Measurements from ENCODE around the gene CEP112. TPM values are rescaled to one million over a fixed set of nuclear protein-coding genes. Genes with fewer than 3 reads are reported as not detected.

The CEP112 gene
- polyA plus RNA-seq, 1 experiment, result 5.7 TPM

DNA sequence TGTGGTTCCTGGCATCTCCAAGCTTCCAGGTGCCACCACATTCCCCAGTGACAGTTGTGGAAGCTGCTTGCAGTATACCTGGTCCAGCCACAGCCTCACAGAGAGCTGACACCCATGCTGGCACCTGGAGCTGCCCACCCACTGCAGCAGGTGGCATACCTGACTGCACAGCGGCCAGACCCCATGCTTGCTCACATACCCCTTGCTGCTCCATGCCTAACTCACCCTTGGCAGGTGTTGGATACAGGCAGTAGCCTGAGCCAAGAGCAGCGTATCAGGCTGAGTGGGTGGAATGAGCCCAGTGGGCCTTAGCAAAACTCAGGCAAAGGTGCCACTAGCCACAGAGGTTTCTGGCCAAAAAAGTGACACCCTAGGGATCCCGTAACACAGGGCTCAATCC, 232.3 kb downstream of the CEP112 start:
- Histone ChIP-seq H3K9me3 (ENCODE audit: control insufficient read depth, insufficient read depth, low read length) (peaks cover 15% of the 10 kb centered on the region), H3K27ac (ENCODE audit: low read depth, low read length) (no peak overlapping the region), H3K4me3 (ENCODE audit: low read depth, low read length) (no peak overlapping the region), H3K27me3 (ENCODE audit: control insufficient read depth, insufficient read depth, low read length) (no peaks in the 10 kb centered on the region)
- POLR2A ChIA-PET, result no interaction called here
- no peak for DNase-seq (ENCODE audit: low read depth, low spot score)
- CTCF ChIA-PET, result no interaction called here
- TF ChIP-seq, protein P1, sequence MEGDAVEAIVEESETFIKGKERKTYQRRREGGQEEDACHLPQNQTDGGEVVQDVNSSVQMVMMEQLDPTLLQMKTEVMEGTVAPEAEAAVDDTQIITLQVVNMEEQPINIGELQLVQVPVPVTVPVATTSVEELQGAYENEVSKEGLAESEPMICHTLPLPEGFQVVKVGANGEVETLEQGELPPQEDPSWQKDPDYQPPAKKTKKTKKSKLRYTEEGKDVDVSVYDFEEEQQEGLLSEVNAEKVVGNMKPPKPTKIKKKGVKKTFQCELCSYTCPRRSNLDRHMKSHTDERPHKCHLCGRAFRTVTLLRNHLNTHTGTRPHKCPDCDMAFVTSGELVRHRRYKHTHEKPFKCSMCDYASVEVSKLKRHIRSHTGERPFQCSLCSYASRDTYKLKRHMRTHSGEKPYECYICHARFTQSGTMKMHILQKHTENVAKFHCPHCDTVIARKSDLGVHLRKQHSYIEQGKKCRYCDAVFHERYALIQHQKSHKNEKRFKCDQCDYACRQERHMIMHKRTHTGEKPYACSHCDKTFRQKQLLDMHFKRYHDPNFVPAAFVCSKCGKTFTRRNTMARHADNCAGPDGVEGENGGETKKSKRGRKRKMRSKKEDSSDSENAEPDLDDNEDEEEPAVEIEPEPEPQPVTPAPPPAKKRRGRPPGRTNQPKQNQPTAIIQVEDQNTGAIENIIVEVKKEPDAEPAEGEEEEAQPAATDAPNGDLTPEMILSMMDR (IDR thresholded peaks at IDR 0.05; ENCODE audit: low read depth, low read length), result no peak

DNA sequence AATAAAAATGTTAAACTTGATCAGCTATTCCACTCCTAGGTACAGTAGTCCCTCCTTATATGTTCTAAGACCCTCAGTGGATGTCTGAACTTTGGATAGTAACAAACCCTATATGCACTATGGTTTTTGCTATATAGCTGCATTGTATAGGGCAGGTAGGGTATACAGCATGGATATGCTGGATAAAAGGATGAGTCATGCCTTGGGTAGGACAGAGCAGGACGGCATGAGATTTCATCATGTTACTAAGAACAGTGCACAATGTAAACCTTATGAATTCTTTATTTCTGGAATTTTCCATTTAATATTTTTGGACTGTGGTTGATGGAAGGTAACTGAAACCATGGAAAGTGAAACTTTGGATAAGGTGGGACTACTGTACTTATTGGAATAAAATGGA, 235.1 kb downstream of the CEP112 start:
- TF ChIP-seq, protein P1 (IDR thresholded peaks at IDR 0.05; ENCODE audit: low read depth, low read length), result no peak
- CTCF ChIA-PET, result interaction anchor here (0.5 kb wide), 1 partner anchor 434 kb away, joined by 3 read pairs; no protein-coding TSS in a partner anchor
- POLR2A ChIA-PET, result no interaction called here

DNA sequence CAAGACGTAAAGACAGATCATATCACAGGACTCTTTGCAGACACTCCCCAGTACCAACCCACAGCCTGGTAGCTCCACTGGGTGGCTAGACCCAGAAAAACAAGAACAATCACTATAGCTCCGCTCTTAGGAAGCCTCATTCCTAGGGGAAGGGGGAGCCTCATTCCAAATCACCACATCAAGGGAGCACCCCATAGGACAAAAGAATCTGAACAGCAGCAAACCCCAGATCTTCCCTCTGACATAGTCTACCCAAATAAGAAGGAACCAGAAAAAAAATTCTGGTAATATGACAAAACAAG, 237.8 kb downstream of the CEP112 start:
- no peak overlapping the region for H3K27ac ChIP-seq (ENCODE audit: low read depth, low read length)
- TF ChIP-seq, protein P1 (IDR thresholded peaks at IDR 0.05; ENCODE audit: low read depth, low read length), result no peak
- H3K27me3 ChIP-seq (ENCODE audit: control insufficient read depth, insufficient read depth, low read length), result no peaks in the 10 kb centered on the region
- ChIA-PET POLR2A (no interaction called here), CTCF (no interaction called here)
- H3K9me3 ChIP-seq (ENCODE audit: control insufficient read depth, insufficient read depth, low read length), result peaks cover 9% of the 10 kb centered on the region
- no peak for DNase-seq (ENCODE audit: low read depth, low spot score)
- no peak overlapping the region for H3K4me3 ChIP-seq (ENCODE audit: low read depth, low read length)

More for the DNA sequence above, 235.1 kb downstream of the CEP112 start:
- H3K27me3 ChIP-seq (ENCODE audit: control insufficient read depth, insufficient read depth, low read length), result no peaks in the 10 kb centered on the region
- no peak overlapping the region for H3K27ac ChIP-seq (ENCODE audit: low read depth, low read length)
- no peak for DNase-seq (ENCODE audit: low read depth, low spot score)
- H3K4me3 ChIP-seq (ENCODE audit: low read depth, low read length), result no peak overlapping the region
- peaks cover 15% of the 10 kb centered on the region for H3K9me3 ChIP-seq (ENCODE audit: control insufficient read depth, insufficient read depth, low read length)

DNA sequence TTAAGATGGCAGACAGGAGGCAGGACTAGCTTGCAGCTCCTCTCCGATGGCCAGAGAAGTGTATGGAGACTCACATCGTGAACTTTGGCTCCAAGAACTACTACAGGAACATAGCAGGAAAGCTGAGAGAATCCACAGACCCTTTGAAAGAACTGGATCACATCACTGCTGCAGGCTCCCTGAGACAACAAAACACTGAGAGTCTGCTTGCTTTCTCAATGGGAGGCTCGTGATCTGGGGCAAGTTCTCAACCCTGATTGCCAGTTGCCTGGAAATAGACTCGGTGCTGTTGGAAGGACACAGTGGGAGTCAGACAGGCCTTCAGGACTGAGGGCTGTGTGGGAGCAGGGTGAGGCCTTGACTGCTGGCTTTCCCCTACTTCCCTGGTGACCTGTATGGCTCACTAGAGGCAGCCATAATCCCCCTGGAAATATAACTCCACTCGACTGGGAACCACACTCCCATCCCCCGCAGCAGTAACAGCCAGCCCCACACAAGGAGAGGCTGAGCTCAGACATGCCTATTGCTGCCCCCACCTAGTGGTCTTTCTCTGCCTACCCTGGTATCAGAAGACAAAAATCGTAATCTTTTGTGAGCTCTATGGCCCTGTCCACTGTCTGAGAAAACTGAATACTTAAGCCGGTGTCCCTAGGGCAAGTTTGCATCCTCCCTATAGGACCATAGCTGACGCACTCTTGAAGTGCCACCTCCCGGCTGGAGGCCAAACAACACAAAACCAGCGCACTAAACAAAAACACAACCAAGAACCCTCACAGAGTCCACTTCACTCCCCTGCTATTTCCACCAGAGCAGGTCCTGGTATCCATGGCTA, 238.4 kb downstream of the CEP112 start:
- no peak for DNase-seq (ENCODE audit: low read depth, low spot score)
- Histone ChIP-seq H3K4me3 (ENCODE audit: low read depth, low read length) (no peak overlapping the region), H3K27ac (ENCODE audit: low read depth, low read length) (no peak overlapping the region), H3K27me3 (ENCODE audit: control insufficient read depth, insufficient read depth, low read length) (no peaks in the 10 kb centered on the region), H3K9me3 (ENCODE audit: control insufficient read depth, insufficient read depth, low read length) (peaks cover 4% of the 10 kb centered on the region)
- TF ChIP-seq, protein P1 (IDR thresholded peaks at IDR 0.05; ENCODE audit: low read depth, low read length), result no peak
- ChIA-PET CTCF (no interaction called here), POLR2A (no interaction called here)

DNA sequence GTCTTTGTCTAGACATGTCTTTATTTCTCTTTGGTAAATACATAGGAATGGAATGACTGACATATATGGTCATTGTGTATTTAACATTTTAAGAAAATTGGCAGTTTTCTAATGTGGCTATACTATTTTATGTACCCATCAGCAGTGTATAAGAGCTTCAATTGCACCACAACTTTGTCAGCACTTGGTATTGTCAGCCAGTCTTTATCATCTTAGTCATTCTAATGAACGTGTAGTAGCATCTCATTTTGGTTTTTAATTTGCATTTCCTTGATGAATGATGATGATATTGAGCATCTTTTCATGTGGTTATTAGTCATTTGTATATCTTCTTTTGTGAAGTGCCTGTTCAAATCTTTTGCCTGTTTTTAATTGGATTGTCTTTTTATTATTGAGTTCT, 239.3 kb downstream of the CEP112 start:
- Histone ChIP-seq H3K27ac (ENCODE audit: low read depth, low read length) (no peak overlapping the region), H3K27me3 (ENCODE audit: control insufficient read depth, insufficient read depth, low read length) (no peaks in the 10 kb centered on the region), H3K4me3 (ENCODE audit: low read depth, low read length) (no peak overlapping the region), H3K9me3 (ENCODE audit: control insufficient read depth, insufficient read depth, low read length) (no peaks in the 10 kb centered on the region)
- ChIA-PET CTCF (no interaction called here), POLR2A (no interaction called here)
- TF ChIP-seq, protein P1 (IDR thresholded peaks at IDR 0.05; ENCODE audit: low read depth, low read length), result no peak
- DNase-seq (ENCODE audit: low read depth, low spot score), result no peak

Measured in AG04450 (cell line).